ENCODE results near the gene TTLL3. TPM values are rescaled to one million over a fixed set of nuclear protein-coding genes. Genes with fewer than 3 reads are reported as not detected.

The TTLL3 gene
- total RNA-seq, 1 donor from 2014 or later = 42.2 TPM

DNA sequence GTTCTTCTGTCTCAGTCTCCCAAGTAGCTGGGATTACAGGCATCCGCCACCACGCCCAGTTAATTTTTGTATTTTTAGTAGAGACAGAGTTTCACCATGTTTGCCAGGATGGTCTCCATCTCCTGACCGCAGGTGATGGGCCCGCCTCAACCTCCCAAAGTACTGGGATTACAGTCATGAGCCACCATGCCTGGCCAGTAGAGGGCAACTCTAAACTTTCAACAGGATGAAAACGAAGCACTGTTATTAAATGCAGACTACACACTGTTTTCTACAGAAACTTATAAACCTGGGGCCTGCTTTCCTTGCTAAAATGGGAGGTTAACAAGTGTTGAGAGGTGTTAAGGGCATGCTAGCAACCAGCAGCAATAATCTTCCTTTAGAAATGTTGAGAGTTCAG lies 9.5 kb upstream of the TTLL3 start:
- TF ChIP-seq, protein P1, sequence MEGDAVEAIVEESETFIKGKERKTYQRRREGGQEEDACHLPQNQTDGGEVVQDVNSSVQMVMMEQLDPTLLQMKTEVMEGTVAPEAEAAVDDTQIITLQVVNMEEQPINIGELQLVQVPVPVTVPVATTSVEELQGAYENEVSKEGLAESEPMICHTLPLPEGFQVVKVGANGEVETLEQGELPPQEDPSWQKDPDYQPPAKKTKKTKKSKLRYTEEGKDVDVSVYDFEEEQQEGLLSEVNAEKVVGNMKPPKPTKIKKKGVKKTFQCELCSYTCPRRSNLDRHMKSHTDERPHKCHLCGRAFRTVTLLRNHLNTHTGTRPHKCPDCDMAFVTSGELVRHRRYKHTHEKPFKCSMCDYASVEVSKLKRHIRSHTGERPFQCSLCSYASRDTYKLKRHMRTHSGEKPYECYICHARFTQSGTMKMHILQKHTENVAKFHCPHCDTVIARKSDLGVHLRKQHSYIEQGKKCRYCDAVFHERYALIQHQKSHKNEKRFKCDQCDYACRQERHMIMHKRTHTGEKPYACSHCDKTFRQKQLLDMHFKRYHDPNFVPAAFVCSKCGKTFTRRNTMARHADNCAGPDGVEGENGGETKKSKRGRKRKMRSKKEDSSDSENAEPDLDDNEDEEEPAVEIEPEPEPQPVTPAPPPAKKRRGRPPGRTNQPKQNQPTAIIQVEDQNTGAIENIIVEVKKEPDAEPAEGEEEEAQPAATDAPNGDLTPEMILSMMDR (conservative IDR thresholded peaks at IDR 0.05) = peak; percentile 58
- Mint-ChIP-seq H3K4me1 (ENCODE audit: unreplicated experiment) (no peaks in the 10 kb centered on the region), H3K27me3 (no peaks in the 10 kb centered on the region), H3K27ac (no peak overlapping the region), H3K36me3 (peaks cover 29% of the 10 kb centered on the region), H3K4me3 (no peak overlapping the region), H3K9me3 (no peaks in the 10 kb centered on the region)
- DNase-seq (ENCODE audit: extremely low spot score, unreplicated experiment) = no peak

DNA sequence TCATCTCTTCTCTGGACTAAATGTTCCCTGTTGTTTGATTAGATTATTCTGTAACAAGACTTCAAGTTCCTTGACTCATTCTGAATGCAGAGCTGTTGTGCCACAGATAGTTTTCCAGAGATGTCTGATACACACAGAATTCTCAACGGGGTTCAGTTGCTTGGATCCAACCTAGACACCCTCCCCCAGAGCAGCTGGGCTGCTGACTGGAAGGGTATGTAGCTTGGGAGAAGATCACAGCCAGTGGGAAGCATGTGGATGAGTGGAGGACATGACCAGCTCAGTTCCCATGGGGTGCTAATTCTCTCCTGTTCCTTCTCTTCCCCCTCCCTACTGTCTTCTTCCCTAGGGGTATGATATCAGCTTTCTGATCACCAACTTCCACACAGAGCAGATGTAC lies 6.6 kb upstream of the TTLL3 start:
- peaks cover 14% of the 10 kb centered on the region for H3K36me3 Mint-ChIP-seq
- DNase-seq (ENCODE audit: extremely low spot score, unreplicated experiment) = no peak

DNA sequence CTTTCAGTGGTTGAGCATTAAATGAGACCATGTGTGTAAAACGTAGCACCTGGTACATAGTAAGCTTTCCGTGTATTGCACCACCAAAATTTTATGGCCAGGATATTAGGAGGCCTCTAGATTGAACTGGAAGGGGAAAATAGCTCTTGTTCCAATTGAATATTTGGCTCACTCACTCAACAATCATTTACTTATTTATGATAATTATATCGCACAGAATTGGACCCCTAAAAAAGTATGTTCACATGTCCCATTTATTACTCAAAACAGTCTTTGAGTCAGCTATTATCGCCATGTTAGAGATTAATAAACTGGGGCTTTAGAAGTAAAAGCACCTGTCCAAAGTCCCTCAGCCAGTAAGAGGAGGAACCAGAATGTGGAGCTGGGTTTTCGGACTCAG lies 5.1 kb upstream of the TTLL3 start:
- no peaks in the 10 kb centered on the region for H3K27me3 Mint-ChIP-seq
- H3K9me3 Mint-ChIP-seq = no peaks in the 10 kb centered on the region
- TF ChIP-seq, protein P1 (conservative IDR thresholded peaks at IDR 0.05) = no peak
- no peak for DNase-seq (ENCODE audit: extremely low spot score, unreplicated experiment)
- peaks cover 21% of the 10 kb centered on the region for H3K4me1 Mint-ChIP-seq (ENCODE audit: unreplicated experiment)
- H3K4me3 Mint-ChIP-seq = no peak overlapping the region
- H3K36me3 Mint-ChIP-seq = peaks cover 14% of the 10 kb centered on the region
- H3K27ac Mint-ChIP-seq = no peak overlapping the region

More for the DNA sequence above, 6.6 kb upstream of the TTLL3 start:
- peaks cover 9% of the 10 kb centered on the region for H3K4me1 Mint-ChIP-seq (ENCODE audit: unreplicated experiment)
- H3K27ac Mint-ChIP-seq = no peak overlapping the region
- H3K27me3 Mint-ChIP-seq = no peaks in the 10 kb centered on the region
- TF ChIP-seq, protein P1 (conservative IDR thresholded peaks at IDR 0.05) = no peak
- H3K4me3 Mint-ChIP-seq = no peak overlapping the region
- H3K9me3 Mint-ChIP-seq = no peaks in the 10 kb centered on the region

DNA sequence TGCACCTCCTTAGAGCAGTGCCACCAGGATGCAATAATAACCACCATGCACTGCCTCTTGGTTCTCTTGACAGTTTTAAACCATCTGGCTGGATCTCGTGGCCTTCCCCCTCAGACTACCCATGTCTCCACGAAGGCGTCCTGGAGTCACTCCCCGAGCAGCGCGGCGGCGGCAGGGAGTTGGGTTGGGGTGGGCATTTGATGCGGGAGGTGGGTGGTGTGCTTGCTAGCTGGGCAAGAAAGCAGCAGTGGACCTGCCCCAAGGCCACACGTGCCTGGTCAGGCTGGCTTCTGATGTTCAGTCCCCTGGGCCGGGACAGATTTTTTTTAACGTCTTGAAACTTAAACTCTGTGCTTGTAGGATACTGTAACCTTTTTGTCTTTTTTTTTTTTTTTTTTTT lies 3.9 kb upstream of the TTLL3 start:
- TF ChIP-seq, protein P1 (conservative IDR thresholded peaks at IDR 0.05) = no peak
- Mint-ChIP-seq H3K36me3 (peaks cover 14% of the 10 kb centered on the region), H3K9me3 (no peaks in the 10 kb centered on the region), H3K27ac (no peak overlapping the region), H3K27me3 (no peaks in the 10 kb centered on the region), H3K4me3 (no peak overlapping the region), H3K4me1 (ENCODE audit: unreplicated experiment) (peaks cover 28% of the 10 kb centered on the region)
- no peak for DNase-seq (ENCODE audit: extremely low spot score, unreplicated experiment)

DNA sequence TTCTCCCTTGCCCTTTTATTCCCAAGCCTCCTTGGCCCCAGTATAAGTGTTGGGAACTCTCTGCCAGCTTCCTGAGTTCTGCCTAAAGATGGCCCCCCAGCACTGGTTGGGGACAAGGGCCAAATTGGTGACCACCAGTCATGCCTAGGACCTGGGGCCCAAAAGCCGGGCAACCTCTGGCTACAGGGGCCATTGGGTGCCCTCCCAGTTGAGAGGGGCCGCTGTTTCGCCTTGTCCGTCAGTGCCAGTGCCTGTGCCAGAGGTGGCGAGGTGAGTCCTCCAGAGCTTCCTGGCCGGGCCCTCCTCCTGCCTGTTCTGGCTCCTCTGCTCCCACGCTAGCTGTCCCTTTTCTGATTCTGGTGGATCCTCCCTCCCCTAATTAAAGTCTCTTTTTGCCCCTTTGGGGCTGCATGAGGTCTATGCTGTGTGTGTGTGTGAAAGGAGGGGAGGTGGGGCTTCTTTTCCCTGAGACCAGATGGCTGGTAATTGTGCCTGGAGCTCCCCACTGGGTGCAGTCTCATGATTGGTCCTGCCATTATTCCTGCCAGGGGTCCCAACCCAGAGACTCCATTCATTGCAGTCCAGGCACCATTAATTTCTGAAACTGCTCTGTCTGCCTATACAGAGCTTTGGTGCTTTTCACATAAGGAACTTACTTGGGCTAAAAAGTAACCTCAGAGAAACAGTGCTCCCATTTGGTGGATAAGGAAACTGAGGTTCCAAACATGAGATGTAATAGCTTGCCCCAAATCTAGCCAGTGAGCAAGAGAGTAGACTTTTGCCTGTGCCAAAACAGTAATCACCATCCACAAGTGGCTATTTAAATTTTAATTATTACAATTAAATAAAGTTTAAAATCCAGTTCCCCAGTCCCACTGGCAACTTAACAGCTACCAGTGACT lies 3.1 kb upstream of the TTLL3 start:
- no peaks in the 10 kb centered on the region for H3K9me3 Mint-ChIP-seq
- peak overlapping the region; percentile 54 for H3K27ac Mint-ChIP-seq
- TF ChIP-seq, protein P1 (conservative IDR thresholded peaks at IDR 0.05) = no peak
- H3K27me3 Mint-ChIP-seq = no peaks in the 10 kb centered on the region
- H3K4me1 Mint-ChIP-seq (ENCODE audit: unreplicated experiment) = peaks cover 33% of the 10 kb centered on the region
- no peak for DNase-seq (ENCODE audit: extremely low spot score, unreplicated experiment)
- peaks cover 14% of the 10 kb centered on the region for H3K36me3 Mint-ChIP-seq
- no peak overlapping the region for H3K4me3 Mint-ChIP-seq
